KMS-11 (cell line): Measurements from ENCODE around the gene LRRFIP1.

ENCODE experiments used
- H2AFZ ChIP-seq: fragments of 200-600 bp; sonication (generic); 2 replicates; pipeline ENCODE4 v1.6.1; 2016; ENCODE audit warnings: antibody characterized with exemption, mixed run types, low read depth
- H3K27ac ChIP-seq: fragments of 200-600 bp; sonication (generic); 2 replicates; pipeline ENCODE4 v1.6.1; 2016; ENCODE audit warnings: mild to moderate bottlenecking, mixed run types
- H3K27me3 ChIP-seq: fragments of 200-600 bp; sonication (generic); 2 replicates; pipeline ENCODE4 v1.6.1; 2017; ENCODE audit warnings: mild to moderate bottlenecking, low read depth, mixed run types, moderate library complexity; ENCODE audit not compliant: insufficient read depth
- H3K36me3 ChIP-seq: fragments of 200-600 bp; sonication (generic); 2 replicates; pipeline ENCODE4 v1.6.1; 2017; ENCODE audit warnings: mild to moderate bottlenecking, mixed run types; ENCODE audit not compliant: insufficient read depth
- H3K4me1 ChIP-seq: fragments of 200-600 bp; sonication (generic); 2 replicates; pipeline ENCODE4 v1.6.1; 2016; ENCODE audit warnings: mild to moderate bottlenecking, low read depth, mixed run types; ENCODE audit not compliant: poor library complexity, severe bottlenecking
- H3K4me2 ChIP-seq: fragments of 200-600 bp; sonication (generic); 2 replicates; pipeline ENCODE4 v1.7.0; 2016; ENCODE audit warnings: mild to moderate bottlenecking, mixed run types
- H3K4me3 ChIP-seq: fragments of 200-600 bp; sonication (generic); IDR thresholded peaks from 2 replicates; pipeline ENCODE4 v1.6.1; 2017; ENCODE audit warnings: low read depth, low read length, mixed read lengths; ENCODE audit not compliant: insufficient read depth
- H3K79me2 ChIP-seq: fragments of 200-600 bp; sonication (generic); 2 replicates; pipeline ENCODE4 v1.6.1; 2016; ENCODE audit warnings: low read depth, mixed run types; ENCODE audit not compliant: insufficient read depth
- H3K9ac ChIP-seq: fragments of 200-600 bp; sonication (generic); 2 replicates; pipeline ENCODE4 v1.6.1; 2016; ENCODE audit warnings: mild to moderate bottlenecking, mixed run types
- H4K20me1 ChIP-seq: fragments of 200-600 bp; sonication (generic); 2 replicates; pipeline ENCODE4 v1.6.1; 2016; ENCODE audit warnings: mild to moderate bottlenecking, mixed run types; ENCODE audit not compliant: insufficient read depth
- CTCF ChIP-seq: fragments of 200-600 bp; sonication (generic); conservative IDR thresholded peaks from 2 replicates; pipeline ENCODE4 v1.6.1; 2017; ENCODE audit warnings: low read depth, mild to moderate bottlenecking, antibody characterized with exemption, low read length, moderate library complexity, mixed read lengths

Gene LRRFIP1

GRCh38 chr2:237629188-237629534 is 1.8 kb downstream of the LRRFIP1 start:
- no peaks in the 10 kb centered on the region for H3K36me3 ChIP-seq
- H3K27ac ChIP-seq, result no peak overlapping the region
- H3K4me1 ChIP-seq, result no peaks in the 10 kb centered on the region
- no peak overlapping the region for H2AFZ ChIP-seq
- H3K4me2 ChIP-seq, result no peak overlapping the region
- H3K9ac ChIP-seq, result no peak overlapping the region
- no peaks in the 10 kb centered on the region for H4K20me1 ChIP-seq
- no peaks in the 10 kb centered on the region for H3K27me3 ChIP-seq
- no peaks in the 10 kb centered on the region for H3K79me2 ChIP-seq
- no peak overlapping the region for H3K4me3 ChIP-seq
- no peak for TF ChIP-seq CTCF

- Histone ChIP-seq H3K27ac (no peak overlapping the region), H3K4me1 (no peaks in the 10 kb centered on the region), H3K36me3 (no peaks in the 10 kb centered on the region), H3K79me2 (no peaks in the 10 kb centered on the region), H3K4me2 (no peak overlapping the region), H2AFZ (no peak overlapping the region), H4K20me1 (no peaks in the 10 kb centered on the region), H3K27me3 (no peaks in the 10 kb centered on the region), H3K9ac (no peak overlapping the region), H3K4me3 (no peak overlapping the region)
- TF ChIP-seq CTCF, result no peak
These were observed 2.4 kb downstream of the LRRFIP1 start for GRCh38 chr2:237629739-237630138.

GRCh38 chr2:237630216-237631000 is 3.0 kb downstream of the LRRFIP1 start:
- no peak overlapping the region for H3K4me3 ChIP-seq
- H3K36me3 ChIP-seq, result no peaks in the 10 kb centered on the region
- no peaks in the 10 kb centered on the region for H3K4me1 ChIP-seq
- H3K9ac ChIP-seq, result no peak overlapping the region
- H2AFZ ChIP-seq, result no peak overlapping the region
- H3K79me2 ChIP-seq, result no peaks in the 10 kb centered on the region
- H3K27me3 ChIP-seq, result no peaks in the 10 kb centered on the region
- H3K4me2 ChIP-seq, result no peak overlapping the region
- H4K20me1 ChIP-seq, result no peaks in the 10 kb centered on the region
- no peak for TF ChIP-seq CTCF
- no peak overlapping the region for H3K27ac ChIP-seq

- no peaks in the 10 kb centered on the region for H3K4me1 ChIP-seq
- H3K27me3 ChIP-seq, result no peaks in the 10 kb centered on the region
- H3K27ac ChIP-seq, result no peak overlapping the region
- H3K36me3 ChIP-seq, result no peaks in the 10 kb centered on the region
- no peak overlapping the region for H3K4me3 ChIP-seq
- H4K20me1 ChIP-seq, result no peaks in the 10 kb centered on the region
- H2AFZ ChIP-seq, result no peak overlapping the region
- TF ChIP-seq CTCF, result no peak
- H3K9ac ChIP-seq, result no peak overlapping the region
- no peaks in the 10 kb centered on the region for H3K79me2 ChIP-seq
- H3K4me2 ChIP-seq, result no peak overlapping the region
These were observed 3.8 kb downstream of the LRRFIP1 start for GRCh38 chr2:237631007-237631785.
